HepG2 (cell line): ENCODE measurements around the gene IPO13. TPM values are rescaled to one million over a fixed set of nuclear protein-coding genes. Genes with fewer than 3 reads are reported as not detected.

Source experiments
- ATAC-seq: fragments of 200-7000 bp; cut with Tn5 transposase; 3 replicates; pipeline ENCODE4 v1.9.1; 2020; ENCODE audit warnings: mild to moderate bottlenecking, moderate library complexity
- BruUV-seq: library from RNA; stranded (reverse); fragments of 400-500 nt; replicated peaks from 2 replicates; lab custom pipeline; 2021; lab: Mats Ljungman, UMichigan
- CTCF ChIA-PET: fragments of 300-600 bp; formaldehyde crosslinking; extraction: SDS; loops from one replicate; lab custom pipeline; 2021; ENCODE audit warnings: low total read pairs, inconsistent platforms, low intra/inter-chr PET ratio; lab: Yijun Ruan, JAX
- POLR2A ChIA-PET: fragments of 350-600 bp; sonication (Branson Sonifier 250); formaldehyde crosslinking; loops from one replicate; lab custom pipeline; 2020; ENCODE audit warnings: antibody characterized with exemption, inconsistent platforms; lab: Yijun Ruan, JAX
- DNase-seq: peaks from one replicate; pipeline ENCODE4 v3.0.0-alpha.2; 2015; ENCODE audit warnings: low spot score
- FAIRE-seq: peaks from 3 replicates; lab custom pipeline; 2011; peaks lifted over from hg19 to GRCh38; lab: Jason Lieb, UNC
- H2AFZ ChIP-seq: one replicate; pipeline ENCODE4 v1.6.1; 2011; ENCODE audit warnings: low read length, inconsistent platforms
- H3K27ac ChIP-seq: fragments of 300-600 bp; 3 replicates; pipeline ENCODE4 v1.8.0; 2011; ENCODE audit warnings: mixed run types, mild to moderate bottlenecking, mixed read lengths, low read length, inconsistent platforms; ENCODE audit not compliant: insufficient read depth; ENCODE audit errors: extremely low read length
- H3K27me3 ChIP-seq, 2 experiments: fragments of 200-600 bp in 1 of 2; 2 replicates in 1 of 2; 3 replicates in 1 of 2; pipeline versions ENCODE4 v1.6.0 to v1.8.0; 2011; ENCODE audit warnings: low read length in 2 of 2, mild to moderate bottlenecking in 2 of 2, moderate library complexity in 2 of 2, inconsistent platforms in 1 of 2; ENCODE audit not compliant: insufficient read depth in 2 of 2, control insufficient read depth in 1 of 2
- H3K36me3 ChIP-seq, 2 experiments: fragments of 200-600 bp in 1 of 2; replicated peaks in 1 of 2; 2 replicates in 1 of 2; 3 replicates in 1 of 2; pipeline versions ENCODE4 v1.5.1 to v1.8.0; 2011; ENCODE audit warnings: low read length in 2 of 2, inconsistent platforms in 1 of 2; ENCODE audit not compliant: insufficient read depth in 2 of 2, control insufficient read depth in 1 of 2
- H3K4me1 ChIP-seq: 2 replicates; pipeline ENCODE4 v1.5.1; 2012; ENCODE audit warnings: low read length, inconsistent platforms; ENCODE audit not compliant: insufficient read depth
- H3K4me2 ChIP-seq: 2 replicates; pipeline ENCODE4 v1.6.0; 2011; ENCODE audit warnings: low read depth, low read length, inconsistent platforms
- H3K4me3 ChIP-seq, 3 experiments: fragments of 200-600 bp in 1 of 3; sonication (generic), shearing (Covaris generic) in 1 of 3; replicated peaks in 1 of 3; 2 replicates each; pipeline ENCODE4 v1.5.1; 2011 to 2016; ENCODE audit warnings: low read length in 3 of 3, inconsistent platforms in 2 of 3, low read depth in 2 of 3, mild to moderate bottlenecking in 2 of 3, control low read depth in 1 of 3, mixed read lengths in 1 of 3; ENCODE audit not compliant: insufficient read depth in 1 of 3
- H3K79me2 ChIP-seq: one replicate; pipeline ENCODE4 v1.6.1; 2011; ENCODE audit warnings: low read length, inconsistent platforms; ENCODE audit not compliant: insufficient read depth
- H3K9ac ChIP-seq: 2 replicates; pipeline ENCODE4 v1.6.0; 2011; ENCODE audit warnings: mild to moderate bottlenecking, low read depth, low read length, inconsistent platforms; ENCODE audit not compliant: insufficient read depth
- H3K9me3 ChIP-seq: 2 replicates; pipeline ENCODE4 v1.5.1; 2012; ENCODE audit warnings: mild to moderate bottlenecking, low read length
- H4K20me1 ChIP-seq: 2 replicates; pipeline ENCODE4 v1.6.0; 2011; ENCODE audit warnings: inconsistent platforms, mild to moderate bottlenecking, low read length, moderate library complexity; ENCODE audit not compliant: insufficient read depth
- ETV6 ChIP-seq: sonication (generic); formaldehyde crosslinking; conservative IDR thresholded peaks from 2 replicates; pipeline ENCODE4 v1.4.0; 2020; ENCODE audit warnings: missing genetic modification reagents
- FOXA1 ChIP-seq, 2 experiments: fragments of 450-650 bp in 1 of 2; sonication (generic) in 1 of 2; formaldehyde crosslinking in 1 of 2; IDR thresholded peaks; 2 replicates each; pipeline versions ENCODE4 v1.4.0 to v1.6.1; 2016 to 2020; ENCODE audit warnings: missing genetic modification reagents in 1 of 2
- KDM5A ChIP-seq: fragments of 200-600 bp; sonication (generic); IDR thresholded peaks from 2 replicates; pipeline ENCODE4 v1.7.0; 2018; ENCODE audit warnings: antibody characterized with exemption, mild to moderate bottlenecking, low read length, borderline replicate concordance
- SALL1 ChIP-seq: sonication (generic); formaldehyde crosslinking; IDR thresholded peaks from 2 replicates; pipeline ENCODE4 v1.8.0; 2022; ENCODE audit warnings: mild to moderate bottlenecking, missing genetic modification reagents
- SOX13 ChIP-seq, 3 experiments: fragments of 450-650 bp in 1 of 3; sonication (generic) in 1 of 3; formaldehyde crosslinking in 1 of 3; IDR thresholded peaks in 2 of 3; conservative IDR thresholded peaks in 1 of 3; 2 replicates each; pipeline versions ENCODE4 v1.5.0 to v1.6.1; 2016 to 2020; ENCODE audit warnings: antibody characterized with exemption in 1 of 3, mild to moderate bottlenecking in 1 of 3, missing compliant biosample characterization in 1 of 3, missing genetic modification reagents in 1 of 3, moderate library complexity in 1 of 3
- TFDP1 ChIP-seq: IDR thresholded peaks from 2 replicates; pipeline ENCODE4 v1.6.1; 2016; ENCODE audit warnings: missing compliant biosample characterization, missing genetic modification reagents, borderline replicate concordance
- ZNF234 ChIP-seq: sonication (generic); formaldehyde crosslinking; conservative IDR thresholded peaks from 2 replicates; pipeline ENCODE4 v1.5.1; 2020; ENCODE audit warnings: mild to moderate bottlenecking, missing genetic modification reagents
- ZNF264 ChIP-seq: sonication (generic); formaldehyde crosslinking; IDR thresholded peaks from 2 replicates; pipeline ENCODE4 v1.4.0; 2020; ENCODE audit warnings: missing genetic modification reagents
- ZNF282 ChIP-seq: fragments of 450-650 bp; IDR thresholded peaks from 2 replicates; pipeline ENCODE4 v1.6.1; 2018; ENCODE audit not compliant: partially characterized antibody
- ZNF468 ChIP-seq: sonication (generic); formaldehyde crosslinking; IDR thresholded peaks from 2 replicates; pipeline ENCODE4 v1.8.0; 2022; ENCODE audit warnings: mild to moderate bottlenecking, moderate library complexity, missing genetic modification reagents
- ZNF766 ChIP-seq: sonication (generic); formaldehyde crosslinking; IDR thresholded peaks from 2 replicates; pipeline ENCODE4 v1.5.0; 2020; ENCODE audit warnings: missing genetic modification reagents, borderline replicate concordance
- WGBS: methylation state at CpG from one replicate; pipeline ENCODE4 v1.1.6; 2017; ENCODE audit warnings: low lambda C conversion rate; 5-methylcytosine and 5-hydroxymethylcytosine counted together
- in situ Hi-C: cut with HindIII; loops from 2 replicates; pipeline ENCODE4 v1.10.0; 2017; ENCODE audit warnings: low pct_unique_long_range_greater_than_20kb; ENCODE audit not compliant: extremely low pct_ligation_motif_present
- intact Hi-C: fragments of 100-400 bp; cut with micrococcal nuclease; formaldehyde crosslinking; loops from one replicate; pipeline ENCODE4 v1.10.0; 2022; ENCODE audit not compliant: unreplicated experiment
- polyA plus RNA-seq, 8 experiments: library from polyadenylated mRNA; depleted of rRNA in 3 of 8; stranded (reverse) in 7 of 8; unstranded in 1 of 8; fragments of >200 nt; fragmentation: Illumina TruSeq in 4 of 8; extraction: Trizol in 4 of 8; gene quantifications; 2 replicates each; pipeline versions ENCODE4 v1.2.1 to v1.2.3, GENCODE V29; 2011 to 2016; ENCODE audit warnings: low read depth in 4 of 8, missing spikeins in 1 of 8, mixed read lengths in 1 of 8; ENCODE audit not compliant: insufficient read depth in 1 of 8
- total RNA-seq, 5 experiments: library from RNA; depleted of rRNA; stranded (reverse); fragments of >200 nt; fragmentation: Illumina TruSeq; extraction: Trizol; gene quantifications; 2 replicates each; pipeline ENCODE4 v1.2.3, GENCODE V29; 2016; ENCODE audit warnings: low read depth in 1 of 5
- TF ChIP-seq, protein P1 (sequence below): sonication (generic); formaldehyde crosslinking; IDR thresholded peaks from 2 replicates; pipeline ENCODE4 v1.4.0; 2020; ENCODE audit warnings: missing genetic modification reagents, borderline replicate concordance

IPO13 gene
- total and polyA plus RNA-seq, 2 of the 13 experiments (the other 11 are each of a cell fraction or from before 2014, with no cell fraction given), result 12.9 to 15.6 TPM

DNA sequence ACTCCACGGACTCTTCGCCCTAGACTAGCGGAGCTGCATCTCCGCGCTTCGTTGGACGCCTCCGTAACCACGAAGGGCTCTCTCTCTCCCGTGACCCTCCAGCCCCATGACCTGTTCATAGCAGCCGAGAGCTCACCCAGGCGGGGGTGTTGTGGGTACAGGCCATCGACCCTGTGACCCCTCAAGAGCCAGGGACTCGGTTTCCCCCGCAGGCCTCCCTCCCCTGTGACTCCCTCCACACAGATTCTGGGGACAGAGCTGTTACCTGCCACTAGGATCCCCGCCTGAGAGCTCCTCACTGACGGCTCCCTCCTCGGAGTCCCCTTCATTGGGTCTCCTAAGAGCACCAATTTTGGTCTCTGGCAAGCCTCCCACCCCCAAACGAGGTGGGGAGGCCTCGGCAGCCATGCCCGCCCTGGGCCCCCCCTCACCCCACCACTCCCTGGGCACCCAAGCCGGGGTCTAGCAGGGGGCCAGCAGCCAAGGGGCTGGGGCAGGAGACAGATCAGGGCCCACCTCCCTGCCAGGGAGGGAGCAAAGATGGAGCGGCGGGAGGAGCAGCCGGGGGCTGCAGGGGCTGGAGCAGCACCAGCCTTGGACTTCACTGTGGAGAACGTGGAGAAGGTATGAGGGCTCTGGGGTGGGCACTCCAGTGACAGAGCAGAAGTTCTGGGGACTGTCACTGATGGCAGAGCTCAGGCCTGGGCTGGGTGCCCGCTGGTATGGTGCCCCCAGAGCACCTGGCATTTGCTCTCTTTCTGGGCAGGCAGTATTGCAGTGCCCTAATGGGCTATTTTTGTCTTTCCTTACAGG lies 517 bp downstream of the IPO13 start (continued):
- TF ChIP-seq ZNF468 (CRISPR knock-in tag) (no peak), ZNF234 (no peak), FOXA1 (IDR thresholded peaks at IDR 0.05) (no peak), FOXA1 (CRISPR knock-in tag; IDR thresholded peaks at IDR 0.05) (no peak)

DNA sequence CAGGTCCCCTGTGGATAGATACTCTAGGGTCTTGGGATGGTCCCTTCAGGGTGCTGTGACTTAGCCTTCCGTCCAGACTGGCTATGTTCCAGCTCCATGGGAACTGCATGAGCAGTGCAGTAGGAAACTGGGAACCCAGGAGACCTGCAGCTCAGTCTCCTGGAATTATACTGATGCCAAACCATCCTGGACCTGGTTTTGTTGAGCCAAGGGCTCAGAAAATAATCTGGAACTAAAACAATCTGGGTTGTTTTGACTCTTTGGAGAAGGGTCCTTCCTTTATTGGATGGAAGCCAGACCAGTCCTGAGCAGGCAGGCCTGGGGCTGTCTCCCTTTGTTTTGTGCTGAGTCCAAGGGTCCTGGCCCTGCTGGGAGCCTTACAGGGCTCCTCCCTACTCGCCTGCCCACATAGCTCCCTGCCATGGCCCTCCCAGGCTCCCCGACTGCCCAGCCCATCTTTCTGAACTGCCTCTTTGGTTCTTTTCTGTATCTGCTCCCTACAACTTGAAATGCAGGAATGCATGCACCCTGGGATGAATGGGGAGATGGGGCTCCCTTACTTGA lies 1.2 kb downstream of the IPO13 start:
- Histone ChIP-seq H3K27ac (peak overlapping the region; percentile 93), H3K36me3 (no peaks in the 10 kb centered on the region; a peak in 1 of 5 replicates), H3K9me3 (no peaks in the 10 kb centered on the region), H2AFZ (no peak overlapping the region), H3K27me3 (no peaks in the 10 kb centered on the region; a peak in 1 of 5 replicates), H3K79me2 (peaks cover 11% of the 10 kb centered on the region), H3K4me1 (peaks cover 27% of the 10 kb centered on the region), H3K4me3 (peak overlapping the region; percentile 69 to 90 (median 79)), H3K9ac (peak overlapping the region; percentile 94), H4K20me1 (no peaks in the 10 kb centered on the region), H3K4me2 (peak overlapping the region; percentile 84)
- CTCF ChIA-PET, result no interaction called here
- no TSS peak for BruUV-seq
- POLR2A ChIA-PET, result interaction anchor here (1.0 to 5.0 kb wide), 6 partner anchors 8 to 39 kb away, joined by 3 to 38 read pairs (median 9); partner anchors contain the start of genes ATP6V0B and DPH2
- peak; percentile 71 for DNase-seq
- FAIRE-seq, result peak; percentile 85
- ATAC-seq, result peak; percentile 61
- in situ Hi-C loops, result no loop called here
- 3% methylated on average over 3 of the region's 3 CpGs for WGBS
- intact Hi-C loops, result loop anchor here (1.0 to 5.0 kb wide), 2 partner anchors 21 to 241 kb away; partner anchors contain the start of gene ST3GAL3
- TF ChIP-seq SOX13 (IDR thresholded peaks at IDR 0.05) (no peak), SOX13 (CRISPR knock-in tag; conservative IDR thresholded peaks at IDR 0.05 in 1 of 2, IDR thresholded peaks at IDR 0.05 in 1 of 2) (peak in 1 of 2 experiments; percentile 19; a peak in 1 of 4 replicates), SALL1 (CRISPR knock-in tag) (0 out of 2 replicates have a peak, but pooled peaks have one; percentile 12), ETV6 (0 out of 2 replicates have a peak, but pooled peaks have one; percentile 22), ZNF766 (CRISPR knock-in tag) (0 out of 2 replicates have a peak, but pooled peaks have one; percentile 45), ZNF282 (no peak), KDM5A (0 out of 2 replicates have a peak, but pooled peaks have one; percentile 14), TFDP1 (CRISPR knock-in tag) (no peak), ZNF264 (CRISPR knock-in tag) (0 out of 2 replicates have a peak, but pooled peaks have one; percentile 31)
- TF ChIP-seq, protein P1, sequence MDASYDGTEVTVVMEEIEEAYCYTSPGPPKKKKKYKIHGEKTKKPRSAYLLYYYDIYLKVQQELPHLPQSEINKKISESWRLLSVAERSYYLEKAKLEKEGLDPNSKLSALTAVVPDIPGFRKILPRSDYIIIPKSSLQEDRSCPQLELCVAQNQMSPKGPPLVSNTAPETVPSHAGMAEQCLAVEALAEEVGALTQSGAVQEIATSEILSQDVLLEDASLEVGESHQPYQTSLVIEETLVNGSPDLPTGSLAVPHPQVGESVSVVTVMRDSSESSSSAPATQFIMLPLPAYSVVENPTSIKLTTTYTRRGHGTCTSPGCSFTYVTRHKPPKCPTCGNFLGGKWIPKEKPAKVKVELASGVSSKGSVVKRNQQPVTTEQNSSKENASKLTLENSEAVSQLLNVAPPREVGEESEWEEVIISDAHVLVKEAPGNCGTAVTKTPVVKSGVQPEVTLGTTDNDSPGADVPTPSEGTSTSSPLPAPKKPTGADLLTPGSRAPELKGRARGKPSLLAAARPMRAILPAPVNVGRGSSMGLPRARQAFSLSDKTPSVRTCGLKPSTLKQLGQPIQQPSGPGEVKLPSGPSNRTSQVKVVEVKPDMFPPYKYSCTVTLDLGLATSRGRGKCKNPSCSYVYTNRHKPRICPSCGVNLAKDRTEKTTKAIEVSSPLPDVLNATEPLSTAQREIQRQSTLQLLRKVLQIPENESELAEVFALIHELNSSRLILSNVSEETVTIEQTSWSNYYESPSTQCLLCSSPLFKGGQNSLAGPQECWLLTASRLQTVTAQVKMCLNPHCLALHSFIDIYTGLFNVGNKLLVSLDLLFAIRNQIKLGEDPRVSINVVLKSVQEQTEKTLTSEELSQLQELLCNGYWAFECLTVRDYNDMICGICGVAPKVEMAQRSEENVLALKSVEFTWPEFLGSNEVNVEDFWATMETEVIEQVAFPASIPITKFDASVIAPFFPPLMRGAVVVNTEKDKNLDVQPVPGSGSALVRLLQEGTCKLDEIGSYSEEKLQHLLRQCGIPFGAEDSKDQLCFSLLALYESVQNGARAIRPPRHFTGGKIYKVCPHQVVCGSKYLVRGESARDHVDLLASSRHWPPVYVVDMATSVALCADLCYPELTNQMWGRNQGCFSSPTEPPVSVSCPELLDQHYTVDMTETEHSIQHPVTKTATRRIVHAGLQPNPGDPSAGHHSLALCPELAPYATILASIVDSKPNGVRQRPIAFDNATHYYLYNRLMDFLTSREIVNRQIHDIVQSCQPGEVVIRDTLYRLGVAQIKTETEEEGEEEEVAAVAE (CRISPR knock-in tag), result 0 out of 2 replicates have a peak, but pooled peaks have one; percentile 28
